ENCODE data around the gene UST.

DNA sequence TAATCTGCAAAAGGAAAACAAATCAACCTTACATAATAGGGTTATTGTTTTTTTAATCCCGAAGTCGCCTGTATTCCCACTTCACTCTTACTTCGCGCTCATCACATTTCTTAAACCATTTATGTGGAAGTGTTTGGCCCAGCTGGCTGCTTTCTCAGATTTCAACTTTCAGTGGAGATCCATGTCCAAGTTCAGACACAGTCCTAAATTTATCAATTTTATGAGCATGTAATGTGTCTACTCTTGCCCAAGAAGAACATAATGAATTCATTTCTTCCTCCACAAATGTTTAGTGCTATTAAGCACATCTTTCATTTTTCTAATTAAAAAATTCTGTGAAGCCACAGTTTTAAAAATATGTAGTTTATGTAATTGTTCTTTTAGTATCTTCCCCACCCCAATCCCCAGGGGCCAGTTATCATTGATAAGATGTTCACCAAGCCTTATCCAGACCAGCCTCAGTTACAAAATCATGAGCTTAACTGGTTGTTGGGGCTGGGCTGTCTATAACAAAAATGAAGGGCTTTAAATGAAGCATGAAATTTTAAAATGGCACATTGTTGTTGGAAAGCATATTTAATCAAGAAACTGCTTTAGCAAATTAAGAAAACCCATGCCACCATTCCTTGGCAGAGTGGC, 151.7 kb downstream of the UST start:
- TF ChIP-seq, protein P1, sequence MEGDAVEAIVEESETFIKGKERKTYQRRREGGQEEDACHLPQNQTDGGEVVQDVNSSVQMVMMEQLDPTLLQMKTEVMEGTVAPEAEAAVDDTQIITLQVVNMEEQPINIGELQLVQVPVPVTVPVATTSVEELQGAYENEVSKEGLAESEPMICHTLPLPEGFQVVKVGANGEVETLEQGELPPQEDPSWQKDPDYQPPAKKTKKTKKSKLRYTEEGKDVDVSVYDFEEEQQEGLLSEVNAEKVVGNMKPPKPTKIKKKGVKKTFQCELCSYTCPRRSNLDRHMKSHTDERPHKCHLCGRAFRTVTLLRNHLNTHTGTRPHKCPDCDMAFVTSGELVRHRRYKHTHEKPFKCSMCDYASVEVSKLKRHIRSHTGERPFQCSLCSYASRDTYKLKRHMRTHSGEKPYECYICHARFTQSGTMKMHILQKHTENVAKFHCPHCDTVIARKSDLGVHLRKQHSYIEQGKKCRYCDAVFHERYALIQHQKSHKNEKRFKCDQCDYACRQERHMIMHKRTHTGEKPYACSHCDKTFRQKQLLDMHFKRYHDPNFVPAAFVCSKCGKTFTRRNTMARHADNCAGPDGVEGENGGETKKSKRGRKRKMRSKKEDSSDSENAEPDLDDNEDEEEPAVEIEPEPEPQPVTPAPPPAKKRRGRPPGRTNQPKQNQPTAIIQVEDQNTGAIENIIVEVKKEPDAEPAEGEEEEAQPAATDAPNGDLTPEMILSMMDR (IDR thresholded peaks at IDR 0.05; ENCODE audit: low read depth, low read length, missing input control): no peak
- TF ChIP-seq, protein P2, sequence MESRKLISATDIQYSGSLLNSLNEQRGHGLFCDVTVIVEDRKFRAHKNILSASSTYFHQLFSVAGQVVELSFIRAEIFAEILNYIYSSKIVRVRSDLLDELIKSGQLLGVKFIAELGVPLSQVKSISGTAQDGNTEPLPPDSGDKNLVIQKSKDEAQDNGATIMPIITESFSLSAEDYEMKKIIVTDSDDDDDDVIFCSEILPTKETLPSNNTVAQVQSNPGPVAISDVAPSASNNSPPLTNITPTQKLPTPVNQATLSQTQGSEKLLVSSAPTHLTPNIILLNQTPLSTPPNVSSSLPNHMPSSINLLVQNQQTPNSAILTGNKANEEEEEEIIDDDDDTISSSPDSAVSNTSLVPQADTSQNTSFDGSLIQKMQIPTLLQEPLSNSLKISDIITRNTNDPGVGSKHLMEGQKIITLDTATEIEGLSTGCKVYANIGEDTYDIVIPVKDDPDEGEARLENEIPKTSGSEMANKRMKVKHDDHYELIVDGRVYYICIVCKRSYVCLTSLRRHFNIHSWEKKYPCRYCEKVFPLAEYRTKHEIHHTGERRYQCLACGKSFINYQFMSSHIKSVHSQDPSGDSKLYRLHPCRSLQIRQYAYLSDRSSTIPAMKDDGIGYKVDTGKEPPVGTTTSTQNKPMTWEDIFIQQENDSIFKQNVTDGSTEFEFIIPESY (IDR thresholded peaks at IDR 0.05): no peak
- TF ChIP-seq RAD21 (IDR thresholded peaks at IDR 0.05) (no peak), JUND (IDR thresholded peaks at IDR 0.05) (no peak), YY1 (IDR thresholded peaks at IDR 0.05) (no peak)
